HepG2 (cell line): ENCODE data around the gene ERLEC1. TPM values are rescaled to one million over a fixed set of nuclear protein-coding genes. Genes with fewer than 3 reads are reported as not detected.

Source experiments
- ARNTL ChIP-seq: sonication (generic); formaldehyde crosslinking; IDR thresholded peaks from 2 replicates; pipeline ENCODE4 v1.4.0; 2020; ENCODE audit warnings: mild to moderate bottlenecking, missing genetic modification reagents
- BATF2 ChIP-seq: sonication (generic); formaldehyde crosslinking; IDR thresholded peaks from 2 replicates; pipeline ENCODE4 v1.8.0; 2022; ENCODE audit warnings: mild to moderate bottlenecking, missing genetic modification reagents, moderate library complexity
- CBX2 ChIP-seq, 2 experiments: fragments of 200-600 bp in 1 of 2; sonication (generic); formaldehyde crosslinking in 1 of 2; IDR thresholded peaks; 2 replicates each; pipeline versions ENCODE4 v1.7.0 to v1.8.1; 2018 to 2022; ENCODE audit warnings: low read depth in 2 of 2, low read length in 1 of 2, mild to moderate bottlenecking in 1 of 2, missing genetic modification reagents in 1 of 2
- EEA1 ChIP-seq: sonication (generic); formaldehyde crosslinking; IDR thresholded peaks from 2 replicates; pipeline ENCODE4 v1.5.1; 2020; ENCODE audit warnings: mild to moderate bottlenecking, missing genetic modification reagents, borderline replicate concordance
- EP300 ChIP-seq, 3 experiments: sonication (generic) in 1 of 3; formaldehyde crosslinking in 1 of 3; IDR thresholded peaks; 2 replicates each; pipeline versions ENCODE4 v1.5.1 to v1.6.1; 2011 to 2020; ENCODE audit warnings: low read depth in 2 of 3, low read length in 2 of 3, borderline replicate concordance in 1 of 3, improper control_type of control experiment in 1 of 3, mild to moderate bottlenecking in 1 of 3, missing genetic modification reagents in 1 of 3, moderate library complexity in 1 of 3
- ETV5 ChIP-seq: IDR thresholded peaks from 2 replicates; pipeline ENCODE4 v1.6.1; 2018; ENCODE audit warnings: missing biosample characterization, missing genetic modification reagents, inconsistent platforms, borderline replicate concordance
- IKZF5 ChIP-seq: IDR thresholded peaks from 2 replicates; pipeline ENCODE4 v1.6.1; 2018; ENCODE audit warnings: missing genetic modification reagents, mild to moderate bottlenecking, missing compliant biosample characterization
- ISL2 ChIP-seq: sonication (generic); formaldehyde crosslinking; IDR thresholded peaks from 2 replicates; pipeline ENCODE4 v1.5.0; 2020; ENCODE audit warnings: missing genetic modification reagents
- ISX ChIP-seq: sonication (generic); formaldehyde crosslinking; conservative IDR thresholded peaks from 2 replicates; pipeline ENCODE4 v1.5.0; 2020; ENCODE audit warnings: missing genetic modification reagents
- RBM39 ChIP-seq: fragments of 200-400 bp; formaldehyde crosslinking; IDR thresholded peaks from one replicate; pipeline ENCODE4 v1.6.1; 2018; ENCODE audit warnings: antibody characterized with exemption, mild to moderate bottlenecking, low read depth, low read length; ENCODE audit not compliant: poor library complexity, severe bottlenecking
- TFE3 ChIP-seq: IDR thresholded peaks from 2 replicates; pipeline ENCODE4 v1.6.1; 2016
- YEATS4 ChIP-seq: sonication (generic); formaldehyde crosslinking; IDR thresholded peaks from 2 replicates; pipeline ENCODE4 v1.4.0; 2020; ENCODE audit warnings: missing genetic modification reagents, borderline replicate concordance
- ZFYVE20 ChIP-seq: sonication (generic); formaldehyde crosslinking; IDR thresholded peaks from 2 replicates; pipeline ENCODE4 v1.8.0; 2023; ENCODE audit warnings: low read depth, mild to moderate bottlenecking, moderate library complexity, missing genetic modification reagents, borderline replicate concordance
- ZNF138 ChIP-seq: sonication (generic); formaldehyde crosslinking; IDR thresholded peaks from 2 replicates; pipeline ENCODE4 v1.5.0; 2020; ENCODE audit warnings: mild to moderate bottlenecking, low read depth, missing genetic modification reagents
- ZNF337 ChIP-seq: sonication (generic); formaldehyde crosslinking; IDR thresholded peaks from 2 replicates; pipeline ENCODE4 v1.5.1; 2020; ENCODE audit warnings: missing genetic modification reagents, low read depth, mild to moderate bottlenecking, borderline replicate concordance
- ZNF597 ChIP-seq: sonication (generic); formaldehyde crosslinking; IDR thresholded peaks from 2 replicates; pipeline ENCODE4 v1.5.0; 2020; ENCODE audit warnings: missing genetic modification reagents
- ZNF713 ChIP-seq: sonication (generic); formaldehyde crosslinking; IDR thresholded peaks from 2 replicates; pipeline ENCODE4 v1.4.0; 2020; ENCODE audit warnings: mild to moderate bottlenecking, missing genetic modification reagents
- ZNF766 ChIP-seq: sonication (generic); formaldehyde crosslinking; IDR thresholded peaks from 2 replicates; pipeline ENCODE4 v1.5.0; 2020; ENCODE audit warnings: missing genetic modification reagents, borderline replicate concordance
- ZNF775 ChIP-seq: sonication (generic); formaldehyde crosslinking; IDR thresholded peaks from 2 replicates; pipeline ENCODE4 v1.4.0; 2020; ENCODE audit warnings: missing genetic modification reagents, mild to moderate bottlenecking, moderate library complexity, borderline replicate concordance
- ZNF777 ChIP-seq: sonication (generic); formaldehyde crosslinking; IDR thresholded peaks from 2 replicates; pipeline ENCODE4 v1.4.0; 2020; ENCODE audit warnings: missing genetic modification reagents
- polyA plus RNA-seq, 8 experiments: library from polyadenylated mRNA; depleted of rRNA in 3 of 8; stranded (reverse) in 7 of 8; unstranded in 1 of 8; fragments of >200 nt; fragmentation: Illumina TruSeq in 4 of 8; extraction: Trizol in 4 of 8; gene quantifications; 2 replicates each; pipeline versions ENCODE4 v1.2.1 to v1.2.3, GENCODE V29; 2011 to 2016; ENCODE audit warnings: low read depth in 4 of 8, missing spikeins in 1 of 8, mixed read lengths in 1 of 8; ENCODE audit not compliant: insufficient read depth in 1 of 8
- total RNA-seq, 5 experiments: library from RNA; depleted of rRNA; stranded (reverse); fragments of >200 nt; fragmentation: Illumina TruSeq; extraction: Trizol; gene quantifications; 2 replicates each; pipeline ENCODE4 v1.2.3, GENCODE V29; 2016; ENCODE audit warnings: low read depth in 1 of 5

ERLEC1 gene
- total and polyA plus RNA-seq, 2 of the 13 experiments (the other 11 are each of a cell fraction or from before 2014, with no cell fraction given): 87.3 to 88.4 TPM

- TF ChIP-seq ZNF337 (CRISPR knock-in tag) (no peak), ISX (CRISPR knock-in tag) (no peak), EEA1 (peak; percentile 88; the same call in 1 of the 2 replicates), BATF2 (no peak), RBM39 (peak; percentile 33), TFE3 (CRISPR knock-in tag) (peak; percentile 15; the same call in 1 of the 2 replicates), ISL2 (no peak), ETV5 (CRISPR knock-in tag) (no peak; the same call in 1 of the 2 replicates), CBX2 (IDR thresholded peaks at IDR 0.05; ENCODE audit: low read depth, low read length) (no peak), CBX2 (CRISPR knock-in tag; IDR thresholded peaks at IDR 0.05; ENCODE audit: low read depth) (no peak), YEATS4 (CRISPR knock-in tag) (no peak; the same call in 1 of the 2 replicates), ZNF138 (CRISPR knock-in tag) (no peak), ZNF713 (no peak), ARNTL (no peak), EP300 (IDR thresholded peaks at IDR 0.05; ENCODE audit: low read depth in 2 of 2, low read length in 2 of 2) (no peak), EP300 (CRISPR knock-in tag; IDR thresholded peaks at IDR 0.05; ENCODE audit: borderline replicate concordance) (no peak), IKZF5 (peak; percentile 32; the same call in 1 of the 2 replicates), ZNF777 (no peak), ZFYVE20 (no peak), ZNF766 (CRISPR knock-in tag) (no peak), ZNF597 (CRISPR knock-in tag) (no peak), ZNF775 (CRISPR knock-in tag) (no peak)
Observed at GRCh38 chr2:53767405-53768241, 19.2 kb upstream of the ERLEC1 start, which contains the start of gene CHAC2 (continued).
